Forelimb muscle (tissue), 1 donor: ENCODE results near the gene POU2AF1. TPM values are rescaled to one million over a fixed set of nuclear protein-coding genes. Genes with fewer than 3 reads are reported as not detected.
"Not testable (repeated sequence)": the region's sequence is repeated elsewhere in the genome, so short reads cannot be mapped to it uniquely, and the experiment has no call there.

Experiments used
- DNase-seq: peaks from one replicate; pipeline ENCODE4 v3.0.0-alpha.2; 2013; ENCODE audit warnings: low read depth
- polyA plus RNA-seq: library from polyadenylated mRNA; unstranded; fragments of 120-200 nt; gene quantifications from one replicate; pipeline ENCODE4 v1.2.1, GENCODE V29; 2013; ENCODE audit not compliant: insufficient read length

The POU2AF1 gene
- polyA plus RNA-seq, 1 donor, result 0.19 TPM

DNA sequence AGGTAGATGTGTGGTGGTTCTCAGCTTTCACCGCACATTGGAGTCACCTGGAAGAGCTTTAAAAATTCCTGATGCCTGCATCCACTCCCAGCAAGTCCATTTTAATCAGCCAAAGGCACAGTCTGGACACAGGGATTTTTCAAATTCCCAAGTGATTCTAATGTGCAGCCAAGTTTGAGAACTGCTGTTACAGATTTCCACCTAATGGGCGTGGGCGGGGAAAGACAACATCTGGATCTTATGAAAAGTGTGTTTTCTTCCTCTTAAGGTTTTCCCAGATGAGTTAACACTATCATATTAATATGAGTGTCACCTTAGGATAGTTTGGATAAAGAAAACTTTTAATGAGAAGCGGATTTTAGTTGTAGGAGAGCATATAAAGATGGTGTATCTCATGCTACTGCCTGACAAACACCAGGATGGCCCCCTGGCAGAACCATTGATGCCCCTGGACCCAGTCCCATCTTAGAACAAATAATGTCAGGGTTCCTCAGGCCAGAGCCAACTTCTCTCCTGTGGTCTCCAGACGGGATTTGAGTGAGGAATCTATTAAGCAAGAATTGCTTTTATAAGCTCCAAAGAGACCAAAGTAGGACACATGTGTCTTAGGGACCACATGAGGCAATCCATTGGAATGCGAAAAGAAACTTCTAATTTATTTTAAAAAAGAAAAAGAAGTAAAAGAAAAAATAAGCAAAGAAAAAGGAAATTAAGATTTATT lies 31.9 kb downstream of the POU2AF1 start:
- no peak for DNase-seq

DNA sequence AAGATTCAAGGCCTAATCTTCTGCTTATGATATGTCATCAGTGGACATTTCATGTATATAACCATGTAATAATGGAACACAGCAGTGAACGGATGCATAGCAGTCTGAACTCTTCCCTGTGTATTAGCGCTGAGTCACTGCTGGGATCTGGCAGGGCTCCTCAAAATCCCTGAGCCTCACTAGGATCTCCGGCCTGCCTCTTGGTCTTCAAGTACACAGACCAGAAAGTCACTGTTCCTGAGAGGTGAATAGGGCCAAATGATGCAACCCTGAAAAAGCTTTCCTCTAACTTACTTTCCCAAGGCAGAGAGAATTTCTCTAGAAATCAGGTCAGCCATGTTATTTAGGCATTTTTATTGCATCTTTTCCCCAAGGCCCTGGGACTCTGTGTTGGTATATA lies 35.0 kb downstream of the POU2AF1 start:
- peak; percentile 44 for DNase-seq

DNA sequence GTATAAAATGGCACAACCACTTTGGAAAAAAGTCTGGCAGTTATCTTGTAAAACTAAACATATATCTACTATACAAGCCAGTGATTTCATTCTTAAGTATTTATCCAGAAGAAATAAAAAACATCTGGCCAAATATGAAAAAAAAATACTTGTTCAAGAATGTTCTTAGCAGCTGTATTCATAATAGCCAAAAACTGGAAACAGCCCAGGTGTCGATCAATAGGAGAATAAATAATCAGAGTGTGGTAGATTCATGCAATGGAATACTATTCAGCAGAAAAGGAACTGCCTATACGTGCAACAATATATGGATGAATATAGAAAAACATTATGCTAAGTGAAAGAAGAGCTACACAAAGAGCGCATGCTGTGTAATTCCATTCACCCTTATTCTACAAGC lies 36.7 kb downstream of the POU2AF1 start:
- no peak for DNase-seq

DNA sequence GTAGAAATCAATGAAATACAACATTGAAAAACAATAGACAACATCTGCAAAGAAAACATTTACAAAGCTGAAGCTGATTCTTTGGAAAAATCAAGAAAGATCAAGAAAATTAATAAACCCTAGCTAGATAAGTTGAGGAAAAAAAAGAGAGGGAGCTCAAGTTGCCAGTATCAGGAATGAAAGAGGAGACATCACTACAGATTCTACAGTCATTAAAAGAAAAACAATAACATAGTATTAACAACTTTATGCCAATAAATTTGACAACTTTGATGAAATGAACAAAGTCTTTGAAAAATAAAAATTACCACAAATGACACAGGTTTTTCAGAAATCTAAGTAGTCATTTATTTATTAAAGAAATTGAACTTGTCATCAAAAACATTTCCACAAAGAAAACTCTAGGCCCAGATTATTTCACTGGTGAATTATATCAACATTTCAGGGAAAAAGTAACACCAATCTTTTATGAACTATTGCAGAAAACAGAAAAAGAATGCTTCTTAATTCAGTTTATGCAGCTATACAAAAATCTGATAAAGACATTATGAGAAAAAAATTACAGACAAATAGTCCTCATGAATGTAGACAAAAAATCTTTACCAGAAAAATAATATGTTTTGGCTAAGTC lies 39.2 kb downstream of the POU2AF1 start:
- DNase-seq, result no peak

DNA sequence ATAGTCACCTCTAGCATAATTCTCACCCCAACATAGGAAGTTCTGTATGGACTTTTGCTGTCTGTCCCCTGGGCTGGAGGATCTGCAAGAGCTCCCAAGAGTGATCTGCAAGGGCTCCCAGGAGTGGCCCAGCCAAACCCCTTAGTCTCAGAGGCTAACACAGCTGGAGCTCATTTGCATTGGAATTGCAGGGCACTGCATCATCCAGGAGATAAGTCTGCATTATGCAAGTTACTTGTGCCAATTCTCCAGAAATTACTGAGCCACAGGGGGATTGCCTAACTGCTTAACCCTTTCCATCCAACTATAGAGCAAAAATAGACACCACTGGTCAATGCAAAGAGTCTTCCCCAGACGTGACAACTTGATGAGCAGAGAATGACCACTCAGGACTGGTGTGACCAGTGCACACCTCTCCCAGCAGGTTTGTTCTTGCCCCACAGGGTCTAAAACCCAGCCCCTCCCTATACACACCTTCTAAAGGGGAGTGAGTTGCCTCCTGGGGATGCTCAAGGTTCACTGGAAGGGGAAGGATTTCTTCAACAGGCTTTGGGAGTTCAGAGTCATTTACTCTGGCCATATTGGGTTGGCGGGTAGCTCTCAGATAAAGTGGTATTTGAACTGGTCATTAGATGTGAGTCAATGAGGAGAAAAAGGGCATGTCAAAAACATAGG lies 42.4 kb downstream of the POU2AF1 start:
- no peak for DNase-seq

DNA sequence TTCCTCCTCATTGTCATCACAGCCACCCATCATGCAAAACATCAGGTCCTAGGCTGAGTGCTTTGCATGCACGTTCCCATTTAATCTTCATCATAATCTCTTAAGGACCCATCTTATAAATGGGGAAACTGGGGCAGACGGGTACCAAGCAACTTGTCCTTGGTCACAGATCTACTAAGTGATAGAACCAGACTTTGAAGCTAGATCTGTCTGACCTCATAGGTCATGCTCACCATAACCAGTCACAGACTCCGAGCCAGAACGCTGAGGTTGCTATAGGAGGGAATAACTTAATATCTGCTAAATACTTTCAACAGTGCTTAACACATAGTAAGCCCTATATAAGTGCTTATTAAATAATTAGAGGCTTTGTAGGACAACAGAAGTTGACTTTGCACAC lies 43.0 kb downstream of the POU2AF1 start:
- no peak for DNase-seq

DNA sequence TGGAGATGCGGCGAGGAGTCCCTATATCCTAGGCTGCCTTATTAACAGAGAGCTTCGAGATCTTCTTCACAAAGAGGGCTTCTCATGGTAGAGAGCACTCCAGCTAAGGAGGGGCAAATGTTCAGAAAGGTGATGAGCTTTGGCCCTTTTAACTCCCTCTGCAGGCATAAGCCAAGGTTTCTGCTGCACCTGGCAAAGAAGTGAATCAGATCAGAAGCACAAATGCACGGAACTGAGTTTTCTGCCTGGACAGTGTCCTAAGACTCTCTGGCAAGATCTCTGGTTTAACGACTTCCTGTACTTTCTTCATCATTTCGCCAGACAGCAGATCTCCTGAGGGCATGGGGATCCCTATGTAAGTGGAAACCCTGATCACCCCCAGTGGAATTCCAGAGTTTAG lies 43.5 kb downstream of the POU2AF1 start:
- DNase-seq, result no peak

DNA sequence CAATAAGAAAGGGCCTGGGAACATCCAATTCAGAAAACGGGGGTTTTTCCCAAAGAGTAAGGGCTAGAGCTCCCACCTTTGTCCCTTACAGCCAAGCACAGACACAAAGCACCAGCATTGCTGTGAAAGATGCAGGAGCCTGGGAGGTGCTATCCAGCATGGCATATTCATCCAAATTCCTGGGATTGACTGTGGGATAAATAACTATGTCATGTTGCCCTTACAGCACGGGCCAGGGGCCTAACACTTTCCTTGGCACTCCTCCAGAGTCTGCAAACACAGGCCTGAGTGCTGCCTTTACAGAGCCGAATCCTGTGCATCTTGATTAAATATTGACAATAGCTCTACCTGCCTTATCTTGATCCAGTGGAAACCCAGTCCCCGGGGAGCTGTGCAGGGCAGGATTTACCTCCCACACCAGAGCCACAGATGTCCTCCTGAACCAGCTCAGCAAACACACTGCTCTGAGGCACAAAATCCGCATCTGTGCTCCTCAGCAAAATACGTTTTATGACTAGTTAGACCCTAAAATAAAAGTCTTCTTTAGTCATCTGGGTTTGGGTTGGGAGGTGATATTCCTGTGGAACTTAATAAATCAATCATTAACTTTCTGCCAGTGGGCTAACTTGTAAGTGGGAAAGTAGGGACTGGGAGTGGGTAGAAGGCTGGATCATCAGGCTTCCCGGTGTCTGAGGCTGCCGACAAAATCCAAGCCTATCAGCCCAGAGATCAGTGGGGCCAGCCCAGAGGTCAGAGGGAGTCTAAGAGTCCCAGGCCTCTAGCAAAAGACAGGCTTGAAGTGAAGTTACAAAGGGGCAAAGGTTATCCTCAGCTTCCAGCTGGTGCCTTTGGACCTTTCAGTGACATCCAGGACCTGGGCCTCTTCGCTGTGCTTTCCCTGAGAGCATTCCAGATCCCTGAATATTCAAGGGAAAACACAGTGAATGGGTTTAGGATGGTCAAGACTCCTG lies 44.3 kb downstream of the POU2AF1 start:
- DNase-seq, result no peak

DNA sequence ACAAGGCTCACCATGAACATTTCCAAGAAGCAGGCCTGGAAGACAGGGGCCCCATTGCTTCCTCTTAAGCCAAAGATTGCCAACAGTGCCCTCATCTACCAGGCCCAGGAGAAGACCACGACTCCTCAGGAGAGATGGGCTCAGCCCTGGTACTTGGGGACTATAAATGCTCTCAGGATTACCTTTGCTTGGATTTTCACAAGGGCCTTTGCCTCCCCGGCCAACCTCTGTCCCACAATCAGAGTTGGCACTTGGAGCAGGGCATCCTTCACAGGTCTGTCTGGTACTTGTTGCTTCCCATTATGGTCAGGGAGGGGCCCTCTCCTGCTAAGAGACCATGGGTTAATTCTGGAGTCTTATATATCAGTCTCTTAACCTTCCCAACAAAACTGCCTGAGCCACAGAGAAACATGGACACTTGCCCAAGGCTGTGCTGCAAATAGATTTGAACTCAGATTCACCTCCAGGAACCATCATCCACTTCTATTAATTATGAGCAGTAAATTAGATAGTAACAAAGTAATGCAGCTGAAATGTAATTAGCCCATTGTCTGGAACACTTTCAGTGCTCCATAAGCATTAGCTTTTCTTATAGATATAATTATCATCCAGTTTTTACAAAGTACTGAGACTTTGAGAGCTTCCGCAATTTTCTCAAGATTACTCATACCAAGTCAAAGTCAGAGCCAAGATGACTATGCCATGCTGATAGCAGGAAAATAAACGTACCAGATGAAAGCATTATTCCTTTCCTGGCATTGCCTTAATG lies 47.2 kb downstream of the POU2AF1 start:
- DNase-seq, result no peak

DNA sequence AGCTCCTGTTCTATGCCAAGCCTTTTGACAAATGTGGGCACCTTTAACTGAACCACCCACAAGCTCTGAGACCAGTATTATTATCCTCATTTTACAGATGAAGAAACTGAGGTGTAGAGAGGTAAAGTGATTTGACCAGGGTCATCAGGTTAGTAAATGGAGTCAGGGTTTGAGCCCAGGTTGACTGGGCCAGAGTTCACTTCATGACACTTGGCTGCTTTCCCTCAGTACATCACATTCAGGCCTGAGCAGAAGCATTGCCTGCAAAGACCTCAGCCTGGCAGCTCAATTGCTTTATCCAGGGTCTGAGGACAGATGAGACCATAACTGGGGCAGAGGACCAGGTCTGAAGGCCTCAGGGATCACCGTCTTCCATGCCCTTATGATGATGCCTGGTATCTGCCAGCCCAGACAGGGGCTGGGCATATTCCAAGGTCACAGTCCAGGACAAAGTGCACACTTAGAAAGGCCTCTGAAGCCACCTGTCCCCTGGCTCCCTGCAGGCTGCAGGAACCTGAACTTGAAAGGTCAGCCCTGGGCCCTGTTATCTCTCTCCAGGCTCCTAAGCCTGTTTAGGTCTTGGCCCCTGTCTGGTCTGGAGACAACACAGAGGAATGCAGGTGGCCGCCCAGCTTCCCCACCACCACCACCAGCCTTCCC lies 48.7 kb downstream of the POU2AF1 start:
- no peak for DNase-seq

DNA sequence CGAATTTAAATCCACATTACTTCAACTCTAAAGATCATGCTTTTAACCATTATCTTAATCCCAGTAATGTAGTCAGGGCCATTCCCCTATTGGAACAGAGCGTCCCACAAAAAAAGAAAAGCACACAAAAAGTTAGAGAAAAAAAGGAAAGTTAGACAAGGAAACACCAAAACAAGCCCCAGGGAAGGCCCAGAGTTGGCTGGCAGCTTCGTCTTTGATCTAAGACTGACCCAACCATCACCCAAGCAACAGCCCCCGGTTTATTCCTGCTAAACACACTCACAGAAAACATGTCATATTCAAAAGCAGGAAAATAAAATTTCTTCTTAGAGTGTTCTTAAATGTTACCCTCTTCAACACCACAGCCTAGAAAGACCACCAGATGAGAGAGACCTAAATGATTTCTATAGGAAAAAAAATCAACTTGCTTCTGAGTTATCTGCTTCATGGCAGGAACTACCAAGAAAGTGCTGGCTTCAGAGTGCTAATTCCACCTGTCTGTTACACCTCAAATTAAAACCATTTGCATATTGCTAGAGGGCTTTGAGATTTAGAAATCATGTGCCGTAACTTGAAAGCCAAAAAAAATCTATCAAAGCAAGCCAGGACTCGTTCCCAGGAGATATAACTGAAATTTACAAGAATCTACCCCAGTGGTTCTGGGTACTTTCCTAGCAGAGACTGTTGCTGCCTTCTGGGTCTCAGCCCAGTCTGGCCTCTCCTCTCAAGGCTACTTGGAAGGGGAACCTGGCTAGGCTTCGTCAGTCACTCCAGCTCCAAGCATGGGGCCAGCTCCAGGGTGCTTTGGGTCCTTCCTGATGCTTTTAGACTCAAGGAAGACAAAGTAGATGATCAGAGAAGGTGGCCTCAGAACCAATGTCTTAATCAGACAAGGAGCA lies 49.5 kb downstream of the POU2AF1 start:
- DNase-seq, result no peak

DNA sequence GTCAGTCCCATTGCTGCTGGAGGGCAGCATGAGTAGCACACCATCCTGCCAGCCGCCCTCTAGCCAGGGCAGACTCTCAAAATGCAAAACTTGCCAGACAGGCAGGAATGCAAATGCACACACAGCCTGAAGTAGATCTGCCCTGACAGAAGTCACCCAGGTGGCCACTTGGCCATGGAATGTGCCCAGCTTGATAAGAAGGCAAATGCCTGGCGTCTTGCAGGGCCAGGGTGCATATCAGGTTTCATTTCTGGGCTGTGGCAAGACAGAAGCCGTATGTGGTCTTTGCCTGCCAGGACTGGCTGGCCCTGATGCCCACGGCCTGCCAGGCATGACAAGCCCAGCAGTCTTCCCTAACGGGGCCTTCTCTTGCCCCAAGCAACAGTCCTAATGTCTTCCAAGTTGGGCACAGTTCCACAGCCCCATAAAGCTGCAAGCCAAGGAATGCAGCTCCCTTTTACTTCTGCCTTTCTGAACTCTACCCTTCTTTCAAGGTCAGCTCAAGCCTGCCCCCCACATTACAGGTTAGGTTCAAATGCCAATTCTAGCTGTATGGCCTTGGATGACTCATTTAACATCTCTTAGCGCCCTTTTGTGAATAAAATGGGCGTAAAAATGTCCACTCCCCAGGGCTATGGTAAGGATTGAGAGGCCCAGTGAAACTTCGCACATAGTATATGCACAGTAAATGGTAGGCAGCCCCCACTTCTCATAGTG lies 51.0 kb downstream of the POU2AF1 start:
- no peak for DNase-seq

DNA sequence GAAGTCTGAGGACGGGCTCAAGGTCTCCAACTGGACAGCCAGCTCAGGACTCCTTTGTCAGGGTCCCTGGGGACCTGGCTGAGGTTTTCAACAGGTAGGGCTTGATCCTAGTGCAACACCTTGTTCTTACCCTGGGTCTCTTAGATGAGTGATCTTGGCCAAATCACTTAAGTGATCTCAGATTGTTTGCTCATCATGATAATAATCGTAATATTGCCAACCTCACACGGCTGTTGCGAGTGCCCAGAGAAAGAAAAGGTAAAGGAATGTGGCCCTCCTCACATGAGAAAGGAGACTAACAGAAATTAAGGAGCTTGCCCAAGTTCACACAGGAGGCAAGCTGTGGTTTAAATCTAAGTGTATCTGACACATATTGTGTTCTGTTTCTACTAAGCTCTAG lies 52.3 kb downstream of the POU2AF1 start:
- DNase-seq, result no peak

DNA sequence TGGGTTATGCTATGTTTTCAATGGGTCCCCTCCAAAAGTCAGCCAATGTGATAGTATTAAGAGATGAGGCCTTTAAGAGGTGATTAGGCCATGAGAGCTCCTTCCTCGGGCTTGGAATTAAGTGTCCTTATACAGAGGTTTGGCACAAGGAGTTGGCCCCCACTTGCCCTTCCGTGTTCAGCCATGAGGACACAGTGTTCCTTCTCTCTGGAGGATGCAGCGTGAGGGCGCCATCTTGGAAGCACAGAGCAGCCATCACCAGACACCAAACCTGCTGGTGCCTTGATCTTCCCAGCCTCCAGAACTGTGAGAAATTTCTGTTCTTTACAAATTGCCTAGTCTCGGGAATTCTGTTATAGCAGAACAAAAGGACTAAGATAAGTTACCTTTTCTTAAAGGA lies 53.8 kb downstream of the POU2AF1 start:
- no peak for DNase-seq

DNA sequence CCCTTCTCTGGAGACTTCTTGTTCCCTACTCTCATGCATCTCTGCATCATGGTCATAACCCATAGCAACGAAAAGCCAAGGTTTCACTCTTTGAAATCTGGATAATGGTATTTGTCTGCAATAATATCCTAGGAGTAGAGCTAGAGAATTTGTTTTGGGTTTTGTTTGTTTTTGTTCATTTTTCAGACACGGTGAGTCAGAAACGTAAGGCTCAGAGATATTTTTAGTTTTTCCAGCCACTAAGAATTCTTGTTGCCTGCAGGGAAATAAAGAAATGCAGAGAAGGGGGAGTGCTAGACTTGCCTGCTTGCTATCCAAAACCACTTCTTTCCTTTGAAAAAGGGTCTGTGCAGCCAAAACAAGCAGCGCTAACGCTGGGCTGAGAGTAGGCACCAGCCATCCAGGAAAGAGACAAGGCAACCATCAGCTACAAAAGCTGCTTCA lies 54.8 kb downstream of the POU2AF1 start:
- DNase-seq, result no peak

DNA sequence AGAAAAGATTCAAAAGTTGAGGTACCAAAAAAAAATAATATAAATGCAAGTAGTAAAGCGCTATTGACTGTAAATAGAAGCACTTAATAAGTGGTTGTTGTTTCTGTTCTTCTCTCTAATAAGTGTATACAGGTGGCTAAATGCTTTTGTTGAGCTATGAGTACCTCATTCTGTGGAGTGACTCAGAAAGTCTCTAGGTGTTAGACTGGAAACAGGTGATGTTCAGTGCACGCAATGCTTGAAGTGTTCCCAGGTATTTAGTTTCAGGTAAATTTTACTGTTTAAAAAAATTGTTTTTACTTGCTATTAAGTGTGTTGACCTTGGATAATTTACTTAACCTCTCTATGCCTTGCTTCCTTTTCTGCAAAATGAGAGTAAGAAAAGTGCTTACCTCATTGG lies 56.5 kb downstream of the POU2AF1 start:
- no peak for DNase-seq

DNA sequence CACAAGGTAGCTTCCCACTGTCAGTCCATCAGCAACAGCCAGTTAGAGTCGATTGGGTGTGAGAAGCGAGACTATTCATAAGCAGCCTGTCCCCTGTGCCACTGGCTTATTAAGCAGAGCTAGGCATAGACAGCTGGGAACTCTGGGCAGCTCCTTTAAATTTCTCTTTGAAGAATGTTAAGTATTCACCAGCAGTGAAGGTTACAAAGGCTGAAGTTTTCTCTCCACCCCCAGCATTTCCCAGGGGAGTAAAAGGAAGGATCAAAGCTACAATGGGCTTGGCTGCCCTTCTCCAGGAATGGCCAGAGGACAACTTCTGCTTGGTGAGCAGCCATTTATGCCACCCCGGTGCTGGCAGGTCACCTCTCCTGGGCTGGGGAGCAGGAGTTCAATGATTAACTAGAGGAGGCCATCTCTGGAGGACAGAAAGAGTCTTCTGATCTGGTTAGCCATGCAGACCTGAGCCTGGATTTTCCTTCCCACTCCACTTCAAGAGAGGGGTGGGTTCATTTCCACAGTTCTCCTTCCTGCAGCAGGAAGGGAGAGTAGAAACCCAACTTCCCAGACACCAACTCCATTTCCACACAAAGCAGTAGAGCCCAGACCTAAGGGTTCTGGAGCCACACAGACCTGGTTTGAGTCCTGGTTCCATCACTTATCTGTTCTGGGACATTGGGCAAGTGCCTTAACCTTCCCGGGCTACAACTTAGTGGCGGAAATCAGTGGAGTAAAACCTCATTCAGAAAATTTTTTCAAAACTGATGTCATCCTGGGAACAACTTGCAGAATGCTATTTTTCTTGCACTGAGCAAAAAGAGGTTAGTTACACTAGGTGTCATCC lies 58.1 kb downstream of the POU2AF1 start:
- DNase-seq, result no peak

DNA sequence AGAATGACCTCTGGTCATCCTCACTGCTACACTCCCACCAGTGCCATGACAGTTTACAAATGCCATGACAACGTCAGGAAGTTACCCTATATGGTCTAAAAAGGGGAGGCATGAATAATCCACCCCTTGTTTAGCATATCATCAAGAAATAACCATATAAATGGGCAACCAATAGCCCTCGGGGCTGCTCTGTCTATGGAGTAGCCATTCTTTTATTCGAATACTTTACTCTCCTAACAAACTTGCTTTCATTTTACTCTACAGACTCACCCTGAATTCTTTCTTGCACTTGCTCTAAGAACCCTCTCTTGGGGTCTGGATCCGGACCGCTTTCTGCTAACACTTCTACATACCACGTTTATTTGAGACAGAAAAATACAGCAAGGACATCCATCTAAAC lies 58.9 kb downstream of the POU2AF1 start:
- DNase-seq, result not testable (repeated sequence)
